Suprapubic skin (tissue), 4 donors: ENCODE results near the gene SLC9A2. TPM values are rescaled to one million over a fixed set of nuclear protein-coding genes. Genes with fewer than 3 reads are reported as not detected.
A peak's percentile ranks its signal among the peaks of the same experiment; 100 is the strongest.

Source experiments
- DNase-seq, 2 donors: peaks; one replicate each; pipeline ENCODE4 v3.0.0-alpha.2; 2019; ENCODE audit warnings: low spot score in 2 of 2
- H3K27ac ChIP-seq: fragments of 200-600 bp; sonication (generic); one replicate; pipeline ENCODE4 v1.5.1; 2019
- H3K27me3 ChIP-seq: fragments of 200-600 bp; sonication (generic); one replicate; pipeline ENCODE4 v1.5.1; 2019
- H3K36me3 ChIP-seq: fragments of 200-600 bp; sonication (generic); one replicate; pipeline ENCODE4 v1.5.1; 2019
- H3K4me1 ChIP-seq: fragments of 200-600 bp; sonication (generic); one replicate; pipeline ENCODE4 v1.5.1; 2019
- H3K4me3 ChIP-seq: fragments of 200-600 bp; sonication (generic); one replicate; pipeline ENCODE4 v1.5.1; 2019; ENCODE audit warnings: mild to moderate bottlenecking
- H3K9me3 ChIP-seq: fragments of 200-600 bp; sonication (generic); one replicate; pipeline ENCODE4 v1.5.1; 2019
- EP300 ChIP-seq: sonication (generic); formaldehyde crosslinking; IDR thresholded peaks from one replicate; pipeline ENCODE4 v1.6.1; 2017; ENCODE audit warnings: antibody characterized with exemption
- POLR2A ChIP-seq, 2 donors: fragments of 450-650 bp; IDR thresholded peaks; one replicate each; pipeline ENCODE4 v1.6.1; 2017; ENCODE audit warnings: antibody characterized with exemption in 2 of 2, mild to moderate bottlenecking in 2 of 2, moderate library complexity in 2 of 2
- POLR2AphosphoS5 ChIP-seq, 3 donors: sonication (generic); formaldehyde crosslinking; IDR thresholded peaks; one replicate each; pipeline ENCODE4 v1.6.1; 2017; ENCODE audit warnings: antibody characterized with exemption in 3 of 3
- WGBS: methylation state at CpG from one replicate; pipeline ENCODE4 v1.1.5; 2018; 5-methylcytosine and 5-hydroxymethylcytosine counted together
- total RNA-seq, 4 donors: library from RNA; depleted of rRNA; stranded (reverse); fragments of >200 nt; gene quantifications; one replicate each; pipeline ENCODE4 v1.1.0, GENCODE V29; 2016
- TF ChIP-seq, protein P1 (sequence below), 2 donors: fragments of 200-600 bp in 1 of 2; fragments of 450-650 bp in 1 of 2; sonication (generic) in 1 of 2; IDR thresholded peaks; one replicate each; pipeline ENCODE4 v1.5.1; 2016 to 2019; ENCODE audit warnings: antibody characterized with exemption in 2 of 2, mild to moderate bottlenecking in 1 of 2, moderate library complexity in 1 of 2

Gene SLC9A2
- total RNA-seq, 4 donors from 2014 or later = 1.2 to 3.9 (median 2.8) TPM

DNA sequence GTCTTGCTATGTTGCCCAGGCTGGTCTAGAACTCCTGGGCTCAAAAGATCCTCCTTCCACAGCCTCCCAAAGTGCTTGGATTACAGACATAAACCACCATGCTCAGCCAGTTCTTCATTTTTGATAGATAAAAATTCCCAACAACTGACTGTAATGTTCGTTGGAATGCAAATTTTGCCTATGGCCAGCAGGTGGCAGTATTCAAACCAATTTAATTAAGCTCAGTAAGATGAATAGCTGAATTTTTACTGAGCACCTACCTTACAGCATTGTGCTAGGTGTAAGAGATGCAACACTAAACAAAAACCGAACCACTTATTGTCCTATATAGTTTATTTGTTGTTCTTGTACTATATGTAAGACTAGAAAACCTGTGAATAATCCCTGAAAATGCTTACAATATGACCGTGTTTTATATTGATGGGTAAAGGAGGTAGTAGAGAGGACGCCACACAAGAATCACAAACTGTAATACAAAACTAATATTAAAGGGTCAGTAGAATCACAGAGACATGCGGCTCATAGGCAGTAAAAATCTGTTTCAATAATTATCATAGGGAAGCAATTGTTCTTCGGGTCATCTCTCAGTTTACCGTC is 134.3 kb downstream of the SLC9A2 start:
- no peaks in the 10 kb centered on the region for H3K36me3 ChIP-seq
- H3K4me1 ChIP-seq = no peaks in the 10 kb centered on the region
- no peaks in the 10 kb centered on the region for H3K27me3 ChIP-seq
- 70% methylated on average over 7 of the region's 7 CpGs for WGBS
- H3K4me3 ChIP-seq = no peak overlapping the region
- DNase-seq = no peak
- H3K27ac ChIP-seq = no peak overlapping the region
- no peaks in the 10 kb centered on the region for H3K9me3 ChIP-seq
- no peak for TF ChIP-seq POLR2AphosphoS5 (IDR thresholded peaks at IDR 0.05)
- TF ChIP-seq, protein P1, sequence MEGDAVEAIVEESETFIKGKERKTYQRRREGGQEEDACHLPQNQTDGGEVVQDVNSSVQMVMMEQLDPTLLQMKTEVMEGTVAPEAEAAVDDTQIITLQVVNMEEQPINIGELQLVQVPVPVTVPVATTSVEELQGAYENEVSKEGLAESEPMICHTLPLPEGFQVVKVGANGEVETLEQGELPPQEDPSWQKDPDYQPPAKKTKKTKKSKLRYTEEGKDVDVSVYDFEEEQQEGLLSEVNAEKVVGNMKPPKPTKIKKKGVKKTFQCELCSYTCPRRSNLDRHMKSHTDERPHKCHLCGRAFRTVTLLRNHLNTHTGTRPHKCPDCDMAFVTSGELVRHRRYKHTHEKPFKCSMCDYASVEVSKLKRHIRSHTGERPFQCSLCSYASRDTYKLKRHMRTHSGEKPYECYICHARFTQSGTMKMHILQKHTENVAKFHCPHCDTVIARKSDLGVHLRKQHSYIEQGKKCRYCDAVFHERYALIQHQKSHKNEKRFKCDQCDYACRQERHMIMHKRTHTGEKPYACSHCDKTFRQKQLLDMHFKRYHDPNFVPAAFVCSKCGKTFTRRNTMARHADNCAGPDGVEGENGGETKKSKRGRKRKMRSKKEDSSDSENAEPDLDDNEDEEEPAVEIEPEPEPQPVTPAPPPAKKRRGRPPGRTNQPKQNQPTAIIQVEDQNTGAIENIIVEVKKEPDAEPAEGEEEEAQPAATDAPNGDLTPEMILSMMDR (IDR thresholded peaks at IDR 0.05) = peak in 1 of 2 donors; percentile 63

DNA sequence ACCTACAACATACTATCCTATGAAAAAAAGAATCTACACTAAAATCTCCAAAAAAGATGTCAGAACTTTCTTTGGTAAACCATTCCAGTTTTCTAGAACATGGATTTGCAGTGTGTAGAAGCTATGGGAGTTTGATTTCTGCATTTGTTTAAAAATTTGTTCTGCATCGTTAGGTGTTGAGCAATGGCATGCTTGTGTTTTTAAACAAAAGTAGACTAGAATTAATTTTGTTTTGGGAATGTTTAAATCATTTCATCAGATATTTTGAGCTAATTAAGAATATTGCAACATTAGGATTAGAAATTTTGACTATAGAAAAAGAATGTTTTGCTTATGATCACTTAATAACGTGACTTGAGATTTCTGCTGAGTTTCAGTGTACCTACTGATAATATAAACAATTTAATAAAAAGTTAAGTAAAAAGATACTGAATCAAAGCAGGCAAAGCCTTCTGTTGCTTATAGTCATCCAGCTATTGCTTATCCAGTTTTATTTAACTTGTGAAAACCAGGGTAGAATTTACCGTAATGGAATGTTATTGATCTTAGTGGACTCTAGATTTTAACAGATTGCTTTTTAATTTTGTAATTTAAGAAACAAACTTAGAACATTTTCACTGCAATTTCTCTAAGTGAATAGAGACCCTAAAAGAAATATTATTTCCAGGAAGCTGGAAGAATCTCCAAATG is 135.2 kb downstream of the SLC9A2 start:
- Histone ChIP-seq H3K27ac (no peak overlapping the region), H3K4me1 (no peaks in the 10 kb centered on the region), H3K36me3 (no peaks in the 10 kb centered on the region), H3K9me3 (no peaks in the 10 kb centered on the region), H3K4me3 (no peak overlapping the region), H3K27me3 (no peaks in the 10 kb centered on the region)
- TF ChIP-seq POLR2AphosphoS5 (IDR thresholded peaks at IDR 0.05) (no peak), EP300 (no peak), POLR2A (IDR thresholded peaks at IDR 0.05) (no peak)
- TF ChIP-seq, protein P1 (IDR thresholded peaks at IDR 0.05) = no peak
- no peak for DNase-seq
- 86% methylated on average over 3 of the region's 3 CpGs for WGBS

DNA sequence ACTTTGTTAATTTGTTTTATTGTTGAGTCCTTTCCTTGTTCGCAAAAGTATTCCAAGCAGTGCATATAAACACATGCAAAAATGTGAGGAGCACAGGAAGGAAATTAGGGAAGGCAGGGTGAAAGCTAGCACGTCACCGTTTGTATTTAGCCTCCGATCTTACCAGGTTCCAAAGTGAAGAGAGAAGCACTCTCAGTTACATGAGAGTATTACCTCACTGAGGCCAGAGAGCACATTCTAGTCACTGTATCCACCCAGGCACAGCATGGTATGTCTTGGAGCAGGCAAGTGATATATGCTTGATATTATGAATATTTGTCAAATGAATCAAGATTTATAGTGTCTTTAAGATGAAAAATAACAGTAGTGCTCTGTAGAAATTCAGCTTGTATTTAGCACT is 135.9 kb downstream of the SLC9A2 start:
- no peaks in the 10 kb centered on the region for H3K9me3 ChIP-seq
- H3K4me3 ChIP-seq = no peak overlapping the region
- H3K4me1 ChIP-seq = no peaks in the 10 kb centered on the region
- TF ChIP-seq POLR2A (IDR thresholded peaks at IDR 0.05) (no peak), POLR2AphosphoS5 (IDR thresholded peaks at IDR 0.05) (no peak), EP300 (no peak)
- TF ChIP-seq, protein P1 (IDR thresholded peaks at IDR 0.05) = no peak
- H3K27me3 ChIP-seq = no peaks in the 10 kb centered on the region
- no peak overlapping the region for H3K27ac ChIP-seq
- no peaks in the 10 kb centered on the region for H3K36me3 ChIP-seq
- 79% methylated on average over 4 of the region's 4 CpGs for WGBS
- DNase-seq = no peak

DNA sequence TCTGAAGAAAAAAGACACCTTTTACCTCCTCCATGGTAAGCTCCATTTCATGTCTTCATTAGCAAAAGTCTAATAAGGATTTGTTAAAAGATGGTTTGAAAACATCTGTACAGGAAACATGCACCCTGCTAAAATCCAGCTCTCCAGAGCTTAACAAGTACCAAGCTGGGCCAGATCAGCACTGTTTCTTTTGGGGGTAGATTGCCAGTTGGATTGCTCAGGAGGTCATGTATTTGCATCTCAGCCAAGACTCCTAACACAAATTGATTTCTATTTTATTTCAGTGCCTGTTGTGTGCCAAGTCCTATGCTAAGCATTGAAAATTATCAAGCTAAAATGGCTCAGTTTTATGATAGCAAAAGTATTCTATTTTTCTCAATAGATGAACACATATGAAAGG is 139.1 kb downstream of the SLC9A2 start:
- Histone ChIP-seq H3K27ac (no peak overlapping the region), H3K36me3 (no peaks in the 10 kb centered on the region), H3K4me3 (no peak overlapping the region), H3K27me3 (no peaks in the 10 kb centered on the region), H3K9me3 (no peaks in the 10 kb centered on the region), H3K4me1 (no peaks in the 10 kb centered on the region)
- no peak for TF ChIP-seq POLR2A (IDR thresholded peaks at IDR 0.05)
- TF ChIP-seq EP300 = no peak
- TF ChIP-seq, protein P1 (IDR thresholded peaks at IDR 0.05) = no peak
- no peak for TF ChIP-seq POLR2AphosphoS5 (IDR thresholded peaks at IDR 0.05)
- no peak for DNase-seq

Other genes starting within 250 kb of the SLC9A2 start
- gene IL18RAP, start 196.4 kb upstream of the SLC9A2 start, total RNA-seq = 1 to 10 TPM in 1 of 4 donors, under 1 TPM in 1, not detected in 2; 0.59 to 2.3 TPM
- 1 to 10 TPM in 1 of 4 donors, under 1 TPM in 2, not detected in 1; 0.24 to 1.3 (median 0.36) TPM for gene SLC9A4, start 146.3 kb upstream of the SLC9A2 start, total RNA-seq
- gene TMEM182, start 142.5 kb downstream of the SLC9A2 start, total RNA-seq = 1 to 10 TPM in 1 of 4 donors, under 1 TPM in 3; 0.49 to 2.6 (median 0.75) TPM